GM04504 (cell line): ENCODE measurements around the gene TMEM92.
"Not testable (repeated sequence)": the region's sequence is repeated elsewhere in the genome, so short reads cannot be mapped to it uniquely, and the experiment has no call there.

Experiments used
- DNase-seq: peaks from one replicate; pipeline ENCODE4 v3.0.0-alpha.2; 2012; ENCODE audit warnings: low read depth

TMEM92 gene

GRCh38 chr17:50276588-50277356 is 2.5 kb downstream of the TMEM92 start:
- DNase-seq: no peak

GRCh38 chr17:50277357-50277754 is 3.1 kb downstream of the TMEM92 start:
- DNase-seq: no peak

GRCh38 chr17:50278526-50279180 is 4.4 kb downstream of the TMEM92 start:
- DNase-seq: no peak

- no peak for DNase-seq
These were observed 4.9 kb downstream of the TMEM92 start for GRCh38 chr17:50279181-50279526.

GRCh38 chr17:50279639-50280038 is 5.4 kb downstream of the TMEM92 start:
- no peak for DNase-seq

GRCh38 chr17:50280068-50280467 is 5.8 kb downstream of the TMEM92 start:
- DNase-seq: no peak

GRCh38 chr17:50280801-50281441 is 6.7 kb downstream of the TMEM92 start:
- DNase-seq: no peak

- DNase-seq: no peak
These were observed 7.6 kb downstream of the TMEM92 start for GRCh38 chr17:50281739-50282401.

GRCh38 chr17:50283246-50283645 is 9.0 kb downstream of the TMEM92 start:
- DNase-seq: no peak

- DNase-seq: no peak
These were observed 9.4 kb downstream of the TMEM92 start for GRCh38 chr17:50283714-50284113.

GRCh38 chr17:50285941-50286340 is 11.7 kb downstream of the TMEM92 start:
- DNase-seq: no peak

- not testable (repeated sequence) for DNase-seq
These were observed 13.0 kb downstream of the TMEM92 start for GRCh38 chr17:50287302-50287701.

GRCh38 chr17:50288306-50288705 is 14.0 kb downstream of the TMEM92 start:
- DNase-seq: no peak

- peak; percentile 75 for DNase-seq
These were observed 15.0 kb downstream of the TMEM92 start for GRCh38 chr17:50289278-50289677.

GRCh38 chr17:50289991-50290702 is 15.9 kb downstream of the TMEM92 start:
- DNase-seq: peak; percentile 99

GRCh38 chr17:50290933-50291332 is 16.7 kb downstream of the TMEM92 start:
- DNase-seq: no peak

- no peak for DNase-seq
These were observed 18.2 kb downstream of the TMEM92 start for GRCh38 chr17:50292465-50292864.

GRCh38 chr17:50295021-50295420 is 20.8 kb downstream of the TMEM92 start:
- no peak for DNase-seq

- no peak for DNase-seq
These were observed 23.2 kb downstream of the TMEM92 start for GRCh38 chr17:50297407-50297865.

- no peak for DNase-seq
These were observed 23.8 kb downstream of the TMEM92 start for GRCh38 chr17:50298018-50298417.

GRCh38 chr17:50299776-50300175 is 25.5 kb downstream of the TMEM92 start:
- no peak for DNase-seq

GRCh38 chr17:50300824-50301223 is 26.6 kb downstream of the TMEM92 start:
- not testable (repeated sequence) for DNase-seq
